ENCODE data around the gene GALNT18.
A peak's percentile ranks its signal among the peaks of the same experiment; 100 is the strongest.

The GALNT18 gene

DNA sequence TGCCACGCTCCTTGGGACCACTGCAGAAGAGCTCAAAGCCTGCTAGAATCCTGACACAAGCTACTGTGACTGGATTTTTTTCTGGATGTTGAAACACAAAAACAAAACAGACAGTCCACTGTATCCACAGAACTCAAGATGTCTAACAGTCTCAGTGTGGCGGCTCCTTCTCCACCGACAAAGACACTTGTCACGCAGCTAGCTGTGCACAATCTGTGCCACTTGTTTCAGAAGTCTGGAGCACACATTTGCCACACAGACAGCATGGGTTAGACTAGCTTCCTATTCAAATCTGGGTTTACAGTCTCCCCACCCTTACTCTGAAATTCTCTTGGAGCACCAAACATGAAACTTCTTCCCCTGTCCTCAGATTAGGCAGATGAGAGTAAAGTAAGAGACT, 99.2 kb downstream of the GALNT18 start:
- no peak for DNase-seq

DNA sequence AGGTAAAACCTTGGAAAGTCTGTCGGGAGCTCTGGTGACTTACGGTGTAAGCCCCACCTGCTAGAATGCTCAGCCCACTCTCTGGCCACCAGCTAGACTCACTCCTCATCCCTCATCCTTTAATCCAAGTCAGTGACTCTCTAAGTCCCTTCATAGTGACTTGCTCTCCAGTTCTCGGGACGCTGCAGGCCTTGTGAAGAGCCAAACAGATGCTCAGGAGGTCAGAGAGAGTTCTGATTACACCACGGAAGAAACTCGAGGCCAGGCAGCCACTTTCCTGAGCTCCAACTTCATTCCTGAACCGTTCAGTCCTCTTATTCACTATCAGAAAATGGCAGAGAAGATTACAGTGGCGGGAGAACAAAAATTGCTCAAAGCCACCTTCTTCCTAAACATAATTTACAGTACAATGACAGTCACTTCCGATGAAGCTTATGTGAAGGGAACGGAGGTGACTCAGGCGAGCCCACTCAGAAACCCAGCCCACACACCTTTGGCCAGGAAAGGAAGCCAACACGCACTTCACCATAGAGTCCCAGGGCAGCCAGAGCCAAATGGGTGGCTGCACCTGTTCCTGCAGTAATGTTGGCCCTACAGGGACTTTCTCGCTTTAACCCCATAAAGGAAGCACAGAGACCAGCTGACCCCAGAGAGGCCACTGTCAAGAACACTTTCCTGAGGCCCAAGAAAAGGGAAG, 100.4 kb downstream of the GALNT18 start:
- DNase-seq: peak; percentile 50

DNA sequence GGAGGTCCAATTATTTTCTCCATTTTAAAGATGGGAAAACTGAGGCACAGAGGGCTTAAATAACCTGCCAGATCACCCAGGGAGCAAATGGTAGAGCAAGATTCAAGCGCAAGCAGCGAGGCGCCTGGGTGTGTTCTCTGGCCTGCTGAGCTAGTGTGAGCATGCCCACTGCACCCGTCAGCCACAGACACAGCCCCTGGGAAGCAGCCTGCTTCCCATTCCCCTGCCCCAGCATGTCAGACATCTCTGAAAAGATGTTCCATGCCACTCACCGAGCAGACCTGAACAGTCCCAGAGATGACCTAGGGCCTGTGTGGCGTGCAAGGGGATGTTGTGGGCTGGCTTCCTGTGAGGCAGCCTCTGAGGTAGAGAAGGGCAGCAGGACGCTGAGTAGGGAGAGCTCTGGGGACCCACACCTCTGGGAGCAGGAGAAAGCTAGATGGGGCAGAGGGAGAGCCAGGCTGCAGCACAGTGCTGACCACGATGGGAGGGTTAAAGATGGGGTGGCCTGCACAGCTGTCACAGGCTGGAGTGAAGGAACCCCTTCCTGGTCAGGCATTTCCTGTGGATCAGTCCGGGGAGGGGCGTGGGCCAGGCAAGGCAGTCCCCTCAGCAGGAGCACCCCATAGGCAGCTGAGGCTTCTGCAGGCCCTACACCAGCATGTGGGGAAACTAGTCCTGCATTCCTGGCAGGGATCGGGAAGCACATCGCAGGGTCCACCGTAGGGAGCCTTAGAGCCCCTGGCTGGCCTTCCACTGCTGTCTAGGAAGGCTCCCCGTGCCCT, 101.4 kb downstream of the GALNT18 start:
- no peak for DNase-seq

DNA sequence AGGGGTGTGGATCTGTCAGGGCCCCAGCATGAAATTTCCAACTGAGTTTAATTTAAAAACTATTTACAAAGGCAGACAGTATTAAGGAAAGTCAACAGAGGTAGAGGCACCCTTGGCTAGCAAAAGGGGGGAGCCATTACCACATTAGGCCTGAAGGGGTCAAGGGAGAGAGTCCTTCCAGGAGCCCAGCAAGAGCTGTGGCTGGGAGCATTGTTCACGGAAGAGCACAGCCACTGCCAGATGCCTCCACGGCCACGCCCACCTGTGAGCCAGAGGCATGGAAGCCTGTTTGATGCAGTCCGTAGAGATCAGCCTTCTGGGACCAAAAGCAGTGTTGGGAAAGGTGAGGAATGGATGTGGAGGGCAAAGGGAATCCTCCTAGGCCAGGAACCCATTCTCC, 102.6 kb downstream of the GALNT18 start:
- no peak for DNase-seq

DNA sequence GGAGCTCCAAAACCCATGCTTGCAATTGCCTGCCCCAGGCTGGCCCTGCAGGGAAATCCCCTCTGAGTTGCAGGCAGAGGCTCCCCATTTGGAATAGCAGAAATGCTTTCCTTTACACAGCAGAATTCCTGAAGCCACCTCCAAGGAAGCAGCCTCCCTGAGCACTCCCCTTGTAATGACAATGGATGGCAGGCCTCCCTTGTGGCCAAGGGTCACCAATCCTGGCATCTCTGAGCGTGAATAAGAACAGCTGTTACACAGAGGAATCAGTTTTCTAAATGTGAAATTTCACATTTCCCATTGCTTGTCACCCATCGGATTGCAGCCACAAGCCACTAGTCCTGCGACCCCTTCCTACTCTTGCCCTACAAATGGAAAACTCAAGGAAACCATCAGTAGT, 107.6 kb downstream of the GALNT18 start:
- DNase-seq: no peak

DNA sequence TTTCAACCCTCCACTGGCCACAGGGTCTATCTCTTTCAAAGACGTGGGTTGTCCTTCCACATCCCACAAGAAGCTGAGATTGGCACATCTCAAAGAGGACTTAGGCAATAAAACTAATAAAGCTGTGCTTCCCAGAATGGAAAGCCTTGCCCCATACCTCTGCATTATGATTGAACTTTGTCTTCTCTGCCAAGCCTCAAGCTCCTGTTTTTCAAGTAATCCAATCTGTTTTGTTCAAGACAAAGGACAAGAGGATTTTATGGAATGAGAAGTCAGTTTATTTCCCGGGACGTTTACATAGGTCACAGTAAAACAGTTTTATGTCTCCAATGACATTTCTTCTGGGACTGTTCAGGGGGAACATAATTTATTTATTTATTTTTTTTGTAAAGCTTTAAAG, 108.4 kb downstream of the GALNT18 start:
- no peak for DNase-seq

DNA sequence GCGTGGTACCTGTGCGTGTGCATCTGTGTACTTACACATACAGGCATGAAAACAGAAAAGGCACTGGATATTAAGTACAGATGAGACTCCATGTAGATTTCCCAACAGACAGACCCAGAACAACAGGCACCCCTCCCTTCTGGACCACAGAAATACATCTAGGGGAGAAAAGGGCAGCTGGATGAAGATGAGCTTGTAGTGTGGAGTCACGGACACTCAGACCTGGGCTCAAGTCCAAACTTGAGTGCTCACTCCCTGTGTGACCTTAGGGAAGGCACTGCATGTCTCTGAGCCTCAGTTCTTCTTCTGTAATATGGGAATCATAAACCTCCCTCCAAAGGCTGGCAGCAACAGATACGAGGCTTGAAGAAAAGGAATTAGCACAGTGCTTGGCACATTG, 108.9 kb downstream of the GALNT18 start:
- DNase-seq: no peak

DNA sequence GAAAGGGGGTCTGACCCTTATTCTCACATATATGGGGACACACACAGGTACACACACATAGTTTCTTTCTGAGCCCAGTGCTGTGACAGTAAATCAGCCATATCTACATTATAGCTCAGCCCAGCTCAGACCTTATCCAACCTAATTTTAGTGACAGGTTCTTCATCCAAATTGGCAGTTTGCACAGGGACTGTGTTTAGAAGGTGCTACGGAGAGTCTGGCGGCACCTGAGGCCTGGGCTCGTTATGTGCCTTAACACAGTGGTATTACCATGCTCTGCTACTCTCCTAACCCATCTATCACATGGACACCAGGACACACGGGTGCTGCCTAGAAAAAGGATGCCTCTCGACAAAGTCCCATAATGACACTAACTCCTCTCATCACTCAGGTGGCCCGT, 109.3 kb downstream of the GALNT18 start:
- no peak for DNase-seq

DNA sequence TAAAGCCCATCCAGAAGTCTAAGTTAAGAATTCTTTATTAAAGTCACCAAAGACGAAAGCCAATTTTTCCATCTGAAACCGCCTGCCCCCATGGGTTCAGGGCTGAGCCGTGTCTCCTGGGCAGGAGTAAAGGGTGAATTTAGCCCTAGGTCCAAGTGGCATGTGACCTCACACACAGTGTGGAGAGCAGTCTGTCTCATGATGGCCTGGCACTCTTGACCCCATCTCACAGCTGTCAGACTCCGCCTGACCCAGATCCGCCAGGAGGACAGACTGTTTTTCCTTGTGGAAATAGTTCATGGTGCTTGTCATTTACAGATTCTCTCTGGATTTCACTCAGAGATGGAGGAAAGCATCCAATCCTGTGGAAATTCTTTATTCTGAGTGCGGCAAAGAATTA, 109.7 kb downstream of the GALNT18 start:
- DNase-seq: no peak

DNA sequence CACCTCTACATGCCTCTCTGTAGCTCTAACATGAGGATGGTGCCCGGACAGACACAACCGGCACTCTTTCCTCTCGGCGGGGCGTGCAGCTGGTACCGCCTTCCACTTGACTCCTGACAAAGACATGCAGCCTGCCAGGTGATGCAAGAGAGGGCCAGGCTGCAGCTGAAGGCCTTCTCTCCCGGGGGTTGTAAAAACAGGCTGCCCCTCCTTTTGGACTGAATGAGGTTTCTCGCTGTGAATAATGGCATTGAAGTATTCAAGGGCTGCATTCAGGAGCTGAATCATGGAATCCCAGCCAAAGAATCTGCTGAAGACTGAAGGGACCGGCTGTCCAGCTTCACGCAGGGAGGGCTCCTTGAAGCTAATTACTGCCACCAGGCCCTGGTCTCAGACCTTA, 110.9 kb downstream of the GALNT18 start:
- DNase-seq: peak; percentile 86

DNA sequence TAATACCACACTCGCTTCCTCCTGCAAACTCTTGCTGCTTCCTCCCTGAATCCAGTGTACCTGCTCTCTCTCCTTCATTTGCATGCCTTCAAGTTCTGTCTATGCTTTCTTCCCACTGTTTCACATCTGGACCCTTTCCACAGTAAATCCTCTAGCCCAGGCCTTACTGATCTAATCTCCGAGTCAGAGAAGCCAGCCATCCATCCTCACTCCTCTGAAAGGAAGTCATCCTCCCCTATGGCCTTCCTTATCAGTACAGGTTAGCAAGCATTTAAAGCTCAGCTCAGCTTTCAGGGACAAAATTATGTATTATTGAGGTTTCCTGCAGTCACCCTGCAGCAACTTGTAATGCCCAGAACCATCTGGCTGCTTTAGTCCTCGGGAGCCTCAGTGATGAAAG, 116.1 kb downstream of the GALNT18 start:
- DNase-seq: no peak

DNA sequence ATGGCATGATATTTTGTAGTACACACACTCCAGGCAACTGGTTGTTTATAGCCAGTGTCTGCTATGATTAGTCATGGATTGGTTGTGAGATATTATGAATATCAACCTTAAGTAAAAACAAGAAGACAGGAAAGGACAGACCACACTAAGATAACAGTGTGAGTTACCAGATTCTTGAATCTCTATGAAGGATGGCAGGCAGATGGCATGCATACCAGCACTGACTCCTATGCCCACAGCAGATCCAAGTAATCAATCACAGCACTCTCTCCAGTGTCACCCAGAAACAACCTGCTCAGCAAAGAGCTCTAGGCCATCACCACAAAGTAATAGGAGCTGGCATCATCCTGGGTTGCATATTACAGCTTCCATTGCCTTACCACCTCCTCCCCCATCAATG, 116.6 kb downstream of the GALNT18 start:
- DNase-seq: no peak

DNA sequence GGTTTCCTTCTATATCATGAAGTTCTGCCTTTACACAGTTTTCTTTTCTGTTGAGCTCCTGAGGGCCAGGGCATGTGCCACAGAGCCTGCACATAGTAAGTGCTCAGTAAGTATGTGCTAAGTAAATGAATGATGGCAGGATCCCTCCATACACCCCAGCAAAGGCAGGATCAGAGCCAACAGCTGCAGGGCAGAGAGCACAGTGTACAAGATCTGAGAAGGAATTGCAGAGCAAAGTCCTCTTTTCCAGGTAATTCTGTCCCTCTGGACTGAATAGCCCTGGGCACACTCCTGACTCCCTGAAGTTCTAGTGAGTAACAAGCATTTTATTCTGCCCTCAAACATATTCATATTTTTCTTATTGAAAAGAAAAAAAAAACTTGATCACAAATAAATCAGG, 117.7 kb downstream of the GALNT18 start:
- DNase-seq: no peak

DNA sequence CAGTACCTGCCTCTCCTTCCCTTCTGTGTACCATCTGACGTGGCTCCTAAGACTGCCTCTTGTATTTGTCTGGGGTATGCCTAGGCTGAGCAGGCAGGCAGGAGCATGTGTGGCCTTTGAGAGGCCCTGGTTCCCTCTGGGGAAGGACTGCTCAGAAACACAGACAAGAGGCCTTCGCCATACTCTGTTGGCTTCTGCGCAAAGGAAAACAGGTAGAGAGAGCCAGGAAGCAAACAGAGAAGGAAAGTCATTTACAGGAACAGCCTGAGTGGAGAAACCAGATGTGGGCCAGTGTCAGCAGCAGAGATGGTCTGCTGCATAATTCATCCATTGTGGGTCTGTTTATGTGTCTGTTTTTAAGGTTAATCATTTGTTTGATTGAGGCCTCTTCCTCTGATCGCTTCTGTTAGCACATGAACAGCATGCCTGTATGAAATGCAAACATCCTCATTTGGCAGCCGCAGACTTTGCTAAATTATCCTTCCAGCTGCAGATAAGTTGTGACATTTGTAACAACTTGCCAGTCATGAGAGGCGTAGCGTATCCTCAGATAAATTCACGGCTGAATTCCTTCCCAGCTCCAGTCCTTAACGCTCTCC, 119.4 kb downstream of the GALNT18 start:
- DNase-seq: peak; percentile 73

DNA sequence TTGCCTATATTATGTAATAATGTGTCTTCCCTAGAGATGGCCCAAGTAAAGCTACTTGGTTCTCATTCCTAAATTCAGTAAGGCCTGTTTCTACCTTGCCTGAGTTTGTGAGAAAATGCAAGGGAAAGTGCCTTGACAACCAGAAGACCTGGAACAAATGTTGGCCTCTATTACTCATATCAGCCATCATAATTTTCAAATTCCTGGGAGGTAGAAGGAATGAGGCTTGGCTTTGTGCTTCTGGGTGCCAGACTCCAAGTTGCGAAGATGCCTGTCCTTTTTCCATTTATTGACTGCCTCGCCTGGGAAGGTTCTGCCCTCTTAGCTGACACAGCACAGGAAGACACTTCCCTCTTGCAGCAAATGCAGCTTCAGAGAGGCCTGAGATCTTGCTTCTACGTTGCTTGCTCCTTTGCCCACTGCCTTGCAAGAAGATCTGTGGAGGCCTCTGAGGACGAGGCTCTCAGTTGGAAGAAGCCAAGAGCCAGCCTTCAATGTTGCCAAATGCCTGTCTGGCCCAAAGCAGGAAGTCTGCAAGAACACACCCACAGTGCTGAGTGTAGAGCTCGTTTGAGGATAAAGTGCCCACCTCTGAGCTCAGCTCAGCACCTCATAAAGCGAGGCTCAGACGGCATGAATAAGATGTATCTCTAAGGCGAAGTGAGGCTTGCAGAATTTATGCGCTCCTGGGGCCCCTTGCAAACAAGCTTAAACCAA, 120.1 kb downstream of the GALNT18 start:
- peak; percentile 73 for DNase-seq

DNA sequence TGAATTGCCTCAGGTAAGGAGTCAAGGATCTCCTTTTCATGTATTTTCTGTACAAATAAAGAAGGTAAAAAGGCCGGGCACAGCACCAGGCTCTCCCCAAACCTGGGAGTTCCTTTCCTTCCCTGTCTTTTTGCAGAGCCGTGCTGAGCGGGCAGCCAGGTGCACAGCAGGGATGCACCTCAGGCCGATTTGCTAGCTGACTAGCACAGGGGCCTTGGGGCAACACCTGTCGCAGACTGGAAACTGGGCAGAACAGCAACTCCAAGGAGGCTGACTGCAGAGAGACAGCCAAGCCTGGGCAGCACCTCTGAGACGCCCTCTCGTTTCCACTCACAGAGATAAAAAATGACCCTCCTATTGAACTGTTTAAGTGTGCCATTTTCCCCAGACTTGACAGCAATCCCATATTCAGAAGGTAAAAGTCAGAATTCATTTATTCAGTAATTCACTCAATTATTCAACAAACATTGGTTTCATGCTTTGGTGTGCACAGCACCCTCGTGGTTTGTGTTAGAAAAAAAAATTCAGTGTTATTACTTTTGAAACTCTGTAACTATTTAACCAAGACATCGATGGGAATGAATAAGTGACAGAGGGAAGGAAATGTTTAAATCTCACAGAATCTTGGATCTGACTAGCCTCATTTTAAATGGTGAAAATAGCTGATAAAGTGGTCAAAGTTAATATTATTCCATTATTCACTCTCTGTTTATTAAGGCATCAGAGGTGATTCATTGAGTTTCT, 120.9 kb downstream of the GALNT18 start:
- DNase-seq: no peak

DNA sequence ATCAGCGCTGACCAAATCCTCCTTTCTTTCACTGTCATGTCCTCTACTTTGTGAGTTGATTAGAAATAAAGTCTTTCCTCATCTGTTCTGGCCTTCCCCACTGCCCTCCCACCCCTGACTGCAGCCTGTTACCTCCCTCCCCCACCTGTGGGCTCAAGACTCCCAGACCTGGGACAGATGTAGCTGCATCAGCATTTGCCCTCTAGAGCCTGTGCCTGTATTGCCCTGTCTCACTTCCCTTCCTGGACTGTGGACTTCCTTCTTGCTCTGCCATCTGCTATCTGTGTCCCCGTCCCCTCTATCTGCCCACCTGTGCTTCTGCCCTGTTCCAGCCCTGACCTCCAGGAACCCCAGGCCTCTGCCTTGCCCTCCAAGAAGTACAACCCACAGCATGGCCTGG, 122.5 kb downstream of the GALNT18 start:
- DNase-seq: no peak

DNA sequence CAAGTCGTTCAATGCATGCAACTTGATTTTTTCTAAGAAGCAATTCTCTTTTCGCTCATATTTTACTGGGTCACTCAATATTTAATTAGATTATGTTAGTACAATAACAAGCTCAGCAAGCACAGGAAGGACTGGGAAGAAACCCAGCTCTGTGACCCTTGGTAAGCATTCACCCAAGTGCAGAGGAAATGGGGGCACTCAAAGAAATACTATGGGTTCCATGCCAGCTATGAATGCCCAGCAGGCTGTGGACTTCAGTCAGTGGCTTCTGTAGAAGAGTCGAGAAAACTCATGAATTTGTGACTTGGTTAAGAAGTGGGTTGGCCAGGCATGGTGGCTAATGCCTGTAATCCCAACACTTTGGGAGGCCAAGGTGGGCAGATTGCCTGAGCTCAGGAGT, 123.6 kb downstream of the GALNT18 start:
- no peak for DNase-seq

DNA sequence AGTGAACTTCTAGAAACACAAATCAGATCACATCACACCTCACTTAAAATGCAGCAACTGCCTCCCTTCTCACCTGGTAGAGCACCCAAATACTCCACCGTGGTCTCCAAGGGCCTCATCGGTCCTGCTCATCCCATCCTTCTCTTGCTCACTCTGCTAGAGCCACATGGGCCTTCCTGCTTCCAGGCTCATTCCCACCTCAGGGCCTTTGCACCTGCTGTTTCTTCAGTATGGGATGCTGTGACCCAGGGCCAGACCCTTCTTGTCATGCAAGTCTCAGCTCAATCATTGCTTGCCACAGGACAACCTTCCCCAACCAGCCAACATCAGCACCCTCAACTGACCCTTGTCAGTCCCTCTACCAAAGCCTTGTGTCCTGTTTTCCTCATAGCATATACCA, 124.9 kb downstream of the GALNT18 start:
- no peak for DNase-seq

DNA sequence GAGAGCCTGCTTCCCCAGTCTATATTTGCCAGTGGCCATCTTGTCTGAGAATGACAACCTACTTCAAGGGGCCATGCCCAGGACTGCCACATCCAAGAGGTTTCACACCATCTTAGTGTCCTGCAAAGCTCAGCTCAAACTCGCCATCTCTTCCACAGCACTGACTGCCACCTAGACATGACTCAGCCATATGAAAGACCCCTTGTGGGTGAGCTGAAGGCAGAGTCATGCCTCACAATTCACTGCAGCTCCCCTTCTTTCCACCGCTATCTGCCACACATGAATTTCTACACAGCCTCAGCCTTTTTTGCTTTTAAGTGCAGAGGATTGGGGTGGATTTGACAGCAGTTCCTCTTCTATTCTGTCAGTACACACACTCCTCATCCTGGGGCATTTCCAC, 127.5 kb downstream of the GALNT18 start:
- DNase-seq: no peak

DNA sequence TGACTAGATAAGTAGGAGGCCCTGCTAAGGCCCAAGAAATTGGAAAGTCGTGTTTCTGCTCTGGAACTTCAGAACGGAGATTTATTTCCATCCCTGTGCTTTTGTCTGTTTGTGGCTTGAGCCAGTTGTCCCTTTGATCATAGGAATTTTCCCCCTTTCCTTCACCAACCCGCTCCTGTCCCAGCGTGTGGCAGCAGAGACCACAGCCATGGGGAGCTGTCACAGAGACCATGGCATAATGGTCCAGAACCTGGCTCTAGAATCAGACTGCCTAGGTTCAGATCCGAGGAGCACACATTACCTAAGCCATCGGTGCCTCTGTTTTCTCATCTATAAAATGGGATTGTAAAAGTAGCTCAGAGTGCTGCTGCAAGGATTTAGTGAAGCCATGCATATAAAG, 128.1 kb downstream of the GALNT18 start:
- DNase-seq: no peak

DNA sequence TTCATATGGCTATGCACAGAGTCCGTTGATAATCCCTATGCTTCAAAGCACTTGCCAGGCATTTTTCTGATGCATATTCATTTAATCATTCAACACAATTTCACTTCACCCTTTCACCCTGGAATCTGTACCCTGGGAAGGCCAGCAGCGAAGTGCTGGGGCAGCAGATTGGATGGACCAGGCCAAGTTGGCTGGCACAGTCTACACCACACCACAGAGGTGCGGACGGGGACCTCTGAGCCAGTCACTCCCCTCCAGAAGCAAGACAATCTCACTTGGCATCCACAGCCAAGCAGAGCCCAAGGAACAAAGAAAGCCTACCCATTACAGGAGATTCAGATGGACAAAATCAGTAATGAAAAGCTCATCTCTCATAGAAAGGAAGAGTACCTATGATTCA, 130.2 kb downstream of the GALNT18 start:
- no peak for DNase-seq

DNA sequence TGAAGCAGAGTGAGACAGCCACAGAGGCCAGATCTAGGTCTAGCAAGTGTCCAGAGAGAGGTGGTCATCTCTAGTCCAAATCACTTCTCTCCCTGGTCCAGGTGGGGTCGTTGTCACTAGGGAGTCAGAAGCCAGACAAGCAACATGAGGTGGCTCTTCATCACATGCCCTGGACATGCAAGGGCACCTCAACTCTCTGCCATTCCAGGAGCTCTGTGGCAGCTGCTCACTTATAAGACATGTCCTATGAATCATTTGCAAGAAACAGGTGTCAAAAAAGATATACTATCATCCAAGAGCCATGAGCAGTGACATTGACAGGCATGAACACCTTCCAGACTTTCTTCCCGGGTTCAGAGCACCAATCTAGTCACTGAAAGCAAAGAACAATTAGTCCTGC, 130.8 kb downstream of the GALNT18 start:
- no peak for DNase-seq
